HG02885 (cell line): ENCODE data around the gene VSX2.

ENCODE experiments used
- ATAC-seq: cut with Tn5 transposase; IDR thresholded peaks from one replicate; pipeline ENCODE4 v1.9.1; 2021; ENCODE audit warnings: mild to moderate bottlenecking; ENCODE audit not compliant: unreplicated experiment, poor library complexity

VSX2 gene

DNA sequence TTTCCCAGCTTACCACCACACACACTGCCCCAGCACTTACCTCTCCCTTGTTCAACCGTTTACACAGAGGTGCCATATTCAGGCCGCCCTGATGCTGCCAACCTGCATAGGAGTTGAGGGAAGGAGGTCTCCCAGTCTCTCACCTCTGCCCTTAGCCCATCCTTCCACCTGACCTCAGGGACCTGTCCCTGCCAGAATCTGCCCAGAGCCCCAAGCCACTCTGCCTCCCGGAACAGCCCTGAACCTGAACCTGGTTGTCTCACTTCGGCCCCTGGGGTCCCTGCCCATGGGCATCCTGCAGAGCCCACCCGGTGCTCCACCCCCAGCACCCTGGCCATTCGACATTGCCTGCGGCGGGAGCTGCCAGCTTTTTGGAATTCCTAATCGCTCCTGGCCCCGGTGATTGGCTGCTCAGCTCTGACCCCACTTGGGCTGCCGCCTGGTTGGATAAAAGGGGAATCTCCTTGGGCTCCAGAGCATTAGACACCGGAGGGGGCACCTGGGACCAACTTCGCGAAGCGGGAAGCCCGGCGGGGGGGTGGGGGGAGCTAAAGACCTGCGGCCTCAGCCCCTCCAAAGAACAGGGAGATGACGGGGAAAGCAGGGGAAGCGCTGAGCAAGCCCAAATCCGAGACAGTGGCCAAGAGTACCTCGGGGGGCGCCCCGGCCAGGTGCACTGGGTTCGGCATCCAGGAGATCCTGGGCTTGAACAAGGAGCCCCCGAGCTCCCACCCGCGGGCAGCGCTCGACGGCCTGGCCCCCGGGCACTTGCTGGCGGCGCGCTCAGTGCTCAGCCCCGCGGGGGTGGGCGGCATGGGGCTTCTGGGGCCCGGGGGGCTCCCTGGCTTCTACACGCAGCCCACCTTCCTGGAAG lies at the start of gene VSX2:
VSX2 (plus strand) TSS at position 476 of the 874 bp plus-strand sequence; CDS start at position 589, 113 bp downstream.
- no peak for ATAC-seq

DNA sequence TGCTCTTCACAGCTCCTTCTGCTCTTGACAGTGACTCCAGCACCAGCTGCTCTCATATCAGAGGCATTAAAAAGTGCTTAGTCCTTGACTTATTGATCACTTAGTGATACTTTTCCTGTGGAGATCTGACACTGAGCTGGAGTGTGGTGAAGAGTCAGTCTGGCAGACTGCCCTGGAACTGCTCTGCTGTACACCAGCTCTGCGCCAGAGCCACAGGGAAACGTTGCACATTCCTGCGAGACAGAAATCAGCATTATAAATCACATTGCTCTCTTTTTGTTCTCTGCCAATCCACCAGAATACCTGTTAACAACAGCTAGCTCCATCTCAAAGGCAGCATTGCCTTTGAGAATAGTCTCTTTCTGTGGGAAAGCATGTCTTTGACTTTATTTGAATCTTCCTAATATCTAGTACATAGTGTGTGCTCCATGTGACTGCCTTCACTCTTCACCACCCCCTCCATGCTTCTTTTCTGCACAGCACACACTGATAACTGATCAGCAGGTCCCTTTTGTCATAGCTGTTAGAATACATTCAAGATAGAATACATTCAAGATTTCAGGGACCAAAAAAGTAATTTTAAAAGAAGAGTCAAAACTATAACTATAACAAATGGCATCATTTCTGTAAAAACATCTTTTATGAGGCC lies 48.2 kb upstream of the VSX2 start:
- ATAC-seq = no peak

GRCh38 chr14:74194506-74195274 lies 44.6 kb upstream of the VSX2 start:
- no peak for ATAC-seq

DNA sequence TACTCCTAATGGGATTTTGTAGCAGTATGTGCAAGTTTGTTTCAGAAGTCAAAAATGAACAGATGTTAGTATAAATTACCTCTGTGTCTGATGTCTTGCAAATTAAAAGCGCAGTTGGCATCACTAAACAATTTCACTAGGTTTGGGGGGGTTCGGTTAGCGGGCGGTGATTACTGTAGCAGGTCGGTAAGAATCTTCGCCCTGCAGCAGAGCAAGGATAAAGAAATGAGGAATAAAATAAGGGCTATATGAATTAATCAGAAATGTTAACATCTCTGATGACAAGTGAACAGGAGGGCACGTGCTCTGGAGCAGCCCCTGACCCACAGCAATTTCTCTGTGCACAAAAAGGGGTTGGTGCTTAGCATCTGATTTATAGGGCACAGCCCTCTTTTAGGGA lies 43.6 kb upstream of the VSX2 start:
- ATAC-seq = no peak

DNA sequence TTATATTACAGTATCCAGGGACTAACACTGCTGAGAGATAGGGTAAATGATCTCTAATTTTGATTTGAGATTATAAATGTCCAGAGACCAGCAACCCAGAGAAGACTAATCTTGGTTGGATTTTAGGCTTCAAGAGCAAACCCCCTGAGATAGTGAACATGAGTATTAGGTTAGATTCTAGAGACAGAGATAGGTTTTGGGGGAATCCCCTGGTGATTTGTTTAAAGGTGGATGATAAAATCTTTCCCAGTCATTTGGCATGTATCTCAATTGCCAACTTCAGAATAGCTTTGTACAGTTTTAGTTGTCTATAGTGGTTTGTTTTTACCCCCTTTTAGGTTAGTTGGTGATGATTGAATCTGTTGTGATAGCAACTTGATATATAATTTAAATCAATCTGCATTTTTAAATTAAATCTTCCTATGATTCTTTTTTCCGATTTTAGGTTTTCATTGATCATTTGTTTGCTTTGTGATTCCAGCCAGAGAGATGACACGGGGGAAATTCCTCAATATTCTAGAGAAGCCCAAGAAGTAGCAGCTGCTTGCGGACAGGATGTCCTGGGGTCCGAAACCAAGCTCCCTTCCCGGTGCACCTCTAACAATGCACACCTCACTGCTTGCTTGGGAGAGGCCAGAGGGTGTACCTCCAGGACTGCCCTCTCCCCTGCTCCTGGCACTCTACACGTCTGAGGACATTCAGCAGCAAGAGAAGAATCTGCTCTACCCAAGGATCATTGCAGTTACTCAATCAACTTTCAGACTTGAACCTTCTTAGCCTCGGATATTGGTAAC lies 40.6 kb upstream of the VSX2 start:
- no peak for ATAC-seq

GRCh38 chr14:74202113-74202512 lies 37.1 kb upstream of the VSX2 start:
- ATAC-seq = no peak

GRCh38 chr14:74203639-74204038 lies 35.6 kb upstream of the VSX2 start:
- no peak for ATAC-seq

- ATAC-seq = no peak
Measured at GRCh38 chr14:74204491-74204890, 34.8 kb upstream of the VSX2 start.

GRCh38 chr14:74205882-74206281 lies 33.4 kb upstream of the VSX2 start:
- no peak for ATAC-seq

DNA sequence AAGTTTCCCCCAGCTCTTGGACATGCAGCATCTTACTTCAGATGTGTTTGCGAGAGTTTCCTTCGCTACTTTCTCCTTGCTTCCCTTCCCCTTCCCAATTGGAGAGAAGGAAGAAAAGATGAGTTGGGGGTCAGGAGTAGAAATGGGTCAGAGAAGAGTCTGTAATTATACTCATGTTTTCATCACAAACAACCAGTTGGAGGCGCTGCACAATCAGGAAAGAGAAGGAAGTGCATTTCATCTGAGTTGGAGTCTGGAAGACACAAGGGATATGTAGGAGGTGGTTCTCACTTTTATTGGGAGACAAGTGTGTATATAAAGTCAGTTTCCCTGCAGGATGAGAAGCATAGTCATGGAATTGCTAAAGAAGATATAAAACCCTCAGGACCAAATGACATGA lies 31.3 kb upstream of the VSX2 start:
- no peak for ATAC-seq

DNA sequence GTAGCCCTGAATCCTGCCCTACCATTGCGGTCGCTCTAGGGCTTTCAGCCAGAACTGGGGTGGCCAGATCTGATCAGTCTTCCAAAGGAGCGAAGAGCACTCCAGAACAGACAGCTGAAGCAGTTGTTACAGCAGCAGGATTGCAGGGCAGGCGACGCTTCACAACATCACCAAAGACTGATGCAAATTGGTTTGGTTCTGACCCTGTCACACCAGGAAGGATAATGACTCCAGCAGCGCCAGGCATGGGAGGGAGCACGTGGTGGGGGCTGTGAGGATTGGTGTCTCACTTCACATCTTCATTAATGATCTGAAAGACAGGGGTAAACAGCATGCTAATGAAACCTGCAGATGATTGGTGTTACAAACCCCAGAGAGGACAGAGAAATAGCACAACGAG lies 30.6 kb upstream of the VSX2 start:
- ATAC-seq = no peak

- ATAC-seq = no peak
Measured at GRCh38 chr14:74211945-74212580, 27.2 kb upstream of the VSX2 start.

GRCh38 chr14:74213907-74214803 lies 25.1 kb upstream of the VSX2 start:
- ATAC-seq = no peak

DNA sequence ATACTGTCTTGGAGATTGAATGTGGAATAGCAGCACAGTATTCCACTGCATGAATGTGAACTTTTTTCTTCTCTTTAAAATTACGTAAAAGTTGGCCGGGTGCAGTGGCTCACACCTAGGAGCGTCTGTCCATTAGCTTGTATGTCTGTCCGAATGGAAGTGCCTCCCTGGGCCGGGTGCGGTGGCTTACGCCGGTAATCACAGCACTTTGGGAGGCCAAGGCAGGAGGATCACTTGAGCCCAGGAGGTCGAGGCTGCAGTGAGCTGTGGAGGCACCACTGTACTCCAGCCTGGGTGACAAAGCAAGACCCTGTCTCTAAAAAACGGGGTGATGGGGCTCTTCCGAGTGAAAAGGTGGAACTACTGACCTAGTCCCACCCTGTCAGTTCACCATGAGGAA lies 22.6 kb upstream of the VSX2 start:
- ATAC-seq = no peak

GRCh38 chr14:74217672-74218448 lies 21.4 kb upstream of the VSX2 start:
- no peak for ATAC-seq

GRCh38 chr14:74218462-74218861 lies 20.8 kb upstream of the VSX2 start:
- no peak for ATAC-seq

DNA sequence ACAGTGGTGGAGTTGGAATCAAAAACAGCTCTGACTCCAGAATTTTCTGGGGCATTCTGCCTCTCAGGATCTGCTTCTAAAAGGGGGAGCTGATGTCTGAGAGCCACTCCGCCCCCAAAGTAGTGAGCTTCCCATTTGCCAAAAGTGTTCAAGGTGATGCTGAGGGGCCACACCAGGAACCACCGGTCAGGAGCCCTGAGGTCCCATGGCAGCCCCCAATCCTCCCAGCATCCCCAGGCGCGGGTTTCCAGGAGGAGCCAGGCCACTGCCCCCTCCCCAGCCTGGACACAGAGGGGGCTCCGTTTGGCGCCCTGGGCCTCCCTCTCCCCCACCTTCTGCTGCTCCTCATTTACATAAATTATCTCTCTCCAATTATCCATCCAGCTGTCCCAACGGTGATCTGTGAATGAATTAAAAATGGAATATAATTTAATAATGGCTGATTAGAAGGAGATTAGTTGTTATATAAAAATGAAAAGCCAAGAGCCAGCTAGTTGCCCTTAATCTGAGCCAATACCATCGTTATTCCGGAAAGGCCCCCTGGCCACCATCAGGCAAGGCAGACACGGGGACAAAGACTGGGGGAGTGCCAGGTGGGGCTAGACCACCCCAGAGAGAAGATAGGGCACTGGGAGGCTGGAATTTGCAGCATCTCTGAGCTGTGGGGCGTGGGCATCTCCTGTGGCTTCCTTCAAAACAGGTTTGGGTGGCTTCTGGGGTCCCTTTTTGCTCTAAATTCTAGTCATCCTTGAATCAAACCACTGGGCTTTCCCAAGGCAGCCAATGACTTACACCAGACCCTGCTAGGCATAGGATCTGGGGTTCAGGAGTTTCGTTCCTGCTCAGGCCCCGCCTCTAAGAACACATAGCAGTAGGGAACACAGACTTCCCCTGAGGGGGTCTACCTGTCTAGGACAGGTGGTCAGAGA lies 19.7 kb upstream of the VSX2 start:
- no peak for ATAC-seq
